T-helper 2 cell (primary cell): Measurements from ENCODE around the gene TUBA1A.
"Not testable (repeated sequence)": the region's sequence is repeated elsewhere in the genome, so short reads cannot be mapped to it uniquely, and the experiment has no call there.

ENCODE experiments used
- DNase-seq, 5 experiments: peaks; one replicate each; pipeline versions ENCODE4 v3.0.0 to v3.0.0-alpha.2; 2012 to 2022

Gene TUBA1A

DNA sequence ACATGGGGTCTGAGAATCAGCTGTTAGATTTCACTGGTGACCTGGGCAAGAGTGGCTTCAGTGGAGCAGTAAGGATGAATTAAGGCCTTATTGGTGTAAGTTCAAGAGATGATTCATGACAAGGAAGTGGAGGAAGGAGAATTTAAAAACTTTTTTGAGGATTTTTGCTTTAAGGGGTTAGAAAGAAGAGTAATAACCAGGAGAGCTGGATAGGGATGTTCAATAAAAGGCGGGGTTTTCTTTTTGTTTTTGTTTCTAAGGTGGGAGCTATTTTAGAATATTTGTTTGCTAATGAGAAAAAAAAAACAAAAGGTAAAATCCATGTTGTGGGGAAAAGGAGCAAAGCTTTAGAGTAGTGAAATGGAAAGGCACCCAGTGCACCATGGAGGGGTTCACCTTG is 42.5 kb downstream of the TUBA1A start:
- no peak for DNase-seq

DNA sequence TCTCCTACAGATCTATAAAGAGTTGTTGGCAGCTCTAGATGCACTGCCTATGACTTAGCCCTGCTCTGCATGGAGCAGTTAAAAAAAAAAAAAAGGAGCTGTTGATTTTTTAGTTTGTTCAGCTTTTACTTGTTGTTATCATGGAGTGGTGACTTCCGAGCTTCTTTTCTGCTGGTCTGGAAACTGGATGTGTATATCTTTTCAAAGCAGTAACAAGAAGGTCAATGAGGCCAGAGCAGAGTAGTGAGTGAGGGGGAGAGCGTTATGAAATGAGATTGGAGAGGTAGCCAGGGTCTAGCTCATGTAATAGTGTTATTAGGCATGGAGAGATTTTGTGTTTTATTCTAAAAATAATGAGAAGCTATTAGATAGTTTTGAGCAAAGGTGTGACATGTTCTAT is 44.5 kb downstream of the TUBA1A start:
- DNase-seq = no peak

GRCh38 chr12:49138999-49139398 is 49.9 kb downstream of the TUBA1A start:
- no peak for DNase-seq

GRCh38 chr12:49138587-49138986 is 50.3 kb downstream of the TUBA1A start:
- no peak for DNase-seq

DNA sequence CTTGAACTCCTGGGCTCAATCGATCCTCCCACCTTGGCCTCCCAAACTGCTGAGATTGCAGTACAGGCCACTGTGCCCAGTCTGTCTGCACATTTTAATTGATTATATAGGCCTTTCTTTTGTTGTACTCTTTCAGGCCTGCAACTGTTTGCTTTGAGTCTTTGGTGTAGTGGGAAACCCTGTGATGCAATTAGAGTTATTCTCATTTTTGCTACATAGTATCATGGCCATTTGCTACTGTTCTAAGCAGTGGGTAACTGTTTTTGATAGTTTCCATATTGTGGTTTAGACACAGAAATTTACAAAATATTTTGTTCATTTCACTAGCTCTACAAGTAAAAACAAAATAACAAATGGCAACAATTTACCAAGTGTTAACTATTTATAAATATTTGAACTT is 51.4 kb downstream of the TUBA1A start:
- DNase-seq = no peak

GRCh38 chr12:49136997-49137396 is 51.9 kb downstream of the TUBA1A start:
- DNase-seq = not testable (repeated sequence)
